ENCODE measurements around the gene TMPRSS3.
"Not testable (repeated sequence)": the region's sequence is repeated elsewhere in the genome, so short reads cannot be mapped to it uniquely, and the experiment has no call there.

Gene TMPRSS3

DNA sequence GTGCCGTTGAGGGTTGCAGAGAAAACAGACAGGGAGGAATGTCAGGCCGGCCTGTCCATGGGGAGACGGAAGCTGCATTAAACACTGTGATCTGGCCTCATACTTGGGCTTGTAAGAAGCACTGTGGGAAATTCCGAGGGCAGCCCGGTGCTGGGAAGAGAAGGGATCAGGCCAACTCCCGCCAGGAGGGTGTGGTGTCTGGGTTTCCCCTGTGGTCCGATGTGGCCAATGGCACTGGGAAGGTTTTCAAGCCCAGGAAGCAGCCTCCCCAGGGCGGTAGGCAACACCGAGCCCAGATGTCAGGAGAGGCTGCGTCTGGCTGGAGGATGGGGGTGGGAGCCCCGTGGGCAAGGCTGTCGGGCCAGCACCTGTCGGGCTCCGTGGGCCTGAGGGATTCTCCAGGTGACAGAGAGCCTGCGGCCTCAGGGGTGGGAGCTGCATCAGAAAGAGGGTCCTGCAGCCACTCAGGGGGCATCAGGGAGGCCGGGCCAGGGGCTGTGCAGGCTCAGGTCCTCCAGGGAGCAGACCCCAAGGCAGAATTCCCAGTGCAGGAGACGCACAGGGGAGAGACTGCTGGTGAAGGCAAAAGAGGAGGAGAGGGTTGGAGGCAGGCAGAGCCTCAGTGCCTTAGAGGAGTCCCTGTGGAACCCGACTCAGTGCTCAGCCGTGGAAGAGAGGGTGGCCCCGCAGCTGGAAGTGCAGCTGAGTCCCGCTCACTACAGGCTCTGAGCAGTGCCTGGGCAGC lies 16.2 kb upstream of the TMPRSS3 start:
- H3K27me3 ChIP-seq (ENCODE audit: control insufficient read depth in 5 of 5, insufficient read depth in 4 of 5, low read length in 5 of 5): peaks cover 10 to 43% (median 33%) of the 10 kb centered on the region in 5 donors
- peaks cover 0 to 10% (median 3%) of the 10 kb centered on the region in 5 donors for H3K4me1 ChIP-seq (ENCODE audit: control insufficient read depth in 5 of 5, insufficient read depth in 5 of 5, low read length in 5 of 5)
- H3K27ac ChIP-seq (ENCODE audit: low read depth, low read length): no peak overlapping the region
- H3K9me3 ChIP-seq (ENCODE audit: control insufficient read depth in 5 of 5, low read length in 5 of 5): no peaks in the 10 kb centered on the region
- no peaks in the 10 kb centered on the region for H3K36me3 ChIP-seq (ENCODE audit: control insufficient read depth in 5 of 5, insufficient read depth in 5 of 5, low read length in 5 of 5)
- H3K4me3 ChIP-seq (ENCODE audit: low read depth in 1 of 5, low read length in 5 of 5): no peak overlapping the region
- no peak overlapping the region for H3K9ac ChIP-seq (ENCODE audit: low read length in 5 of 5)

- no peak overlapping the region for H3K4me3 ChIP-seq (ENCODE audit: low read depth in 1 of 5, low read length in 5 of 5)
- H3K4me1 ChIP-seq (ENCODE audit: control insufficient read depth in 5 of 5, insufficient read depth in 5 of 5, low read length in 5 of 5): peaks cover 0 to 10% (median 3%) of the 10 kb centered on the region in 5 donors
- no peaks in the 10 kb centered on the region for H3K9me3 ChIP-seq (ENCODE audit: control insufficient read depth in 5 of 5, low read length in 5 of 5)
- no peak overlapping the region for H3K27ac ChIP-seq (ENCODE audit: low read depth, low read length)
- H3K9ac ChIP-seq (ENCODE audit: low read length in 5 of 5): no peak overlapping the region
- H3K27me3 ChIP-seq (ENCODE audit: control insufficient read depth in 5 of 5, insufficient read depth in 4 of 5, low read length in 5 of 5): peaks cover 10 to 48% (median 33%) of the 10 kb centered on the region in 5 donors
- H3K36me3 ChIP-seq (ENCODE audit: control insufficient read depth in 5 of 5, insufficient read depth in 5 of 5, low read length in 5 of 5): no peaks in the 10 kb centered on the region
These were observed 15.5 kb upstream of the TMPRSS3 start for GRCh38 chr21:42411197-42411869.

- Histone ChIP-seq H3K36me3 (ENCODE audit: control insufficient read depth in 5 of 5, insufficient read depth in 5 of 5, low read length in 5 of 5) (no peaks in the 10 kb centered on the region), H3K9ac (ENCODE audit: low read length in 5 of 5) (no peak overlapping the region), H3K4me1 (ENCODE audit: control insufficient read depth in 5 of 5, insufficient read depth in 5 of 5, low read length in 5 of 5) (peaks cover 0 to 3% (median 0%) of the 10 kb centered on the region in 5 donors), H3K27ac (ENCODE audit: low read depth, low read length) (no peak overlapping the region), H3K9me3 (ENCODE audit: control insufficient read depth in 5 of 5, low read length in 5 of 5) (no peaks in the 10 kb centered on the region), H3K27me3 (ENCODE audit: control insufficient read depth in 5 of 5, insufficient read depth in 4 of 5, low read length in 5 of 5) (peaks cover 10 to 40% (median 27%) of the 10 kb centered on the region in 5 donors), H3K4me3 (ENCODE audit: low read depth in 1 of 5, low read length in 5 of 5) (no peak overlapping the region)
These were observed 13.5 kb upstream of the TMPRSS3 start for GRCh38 chr21:42409366-42409765.

DNA sequence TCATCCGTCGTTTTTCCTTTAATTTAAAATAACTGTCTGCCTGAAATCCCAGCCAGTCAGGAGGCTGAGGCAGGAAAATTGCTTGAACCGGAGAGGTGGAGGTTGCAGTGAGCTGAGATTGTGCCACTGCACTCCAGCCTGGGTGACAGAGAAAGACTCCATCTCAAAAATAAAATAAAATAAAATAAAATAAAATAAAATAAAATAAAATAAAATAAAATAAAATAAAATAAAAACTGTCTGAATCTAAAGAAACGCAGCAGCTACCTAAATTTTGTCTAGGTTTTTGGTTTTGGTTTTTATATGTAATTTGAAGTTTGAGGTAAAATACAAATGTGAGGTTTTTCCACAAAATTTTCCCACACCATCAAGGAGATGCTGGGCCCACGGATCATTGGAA lies 12.9 kb upstream of the TMPRSS3 start:
- H3K27ac ChIP-seq (ENCODE audit: low read depth, low read length); H3K4me3 ChIP-seq (ENCODE audit: low read depth in 1 of 5, low read length in 5 of 5): not testable (repeated sequence)
- peaks cover 10 to 36% (median 27%) of the 10 kb centered on the region in 5 donors for H3K27me3 ChIP-seq (ENCODE audit: control insufficient read depth in 5 of 5, insufficient read depth in 4 of 5, low read length in 5 of 5)

GRCh38 chr21:42407476-42407875 lies 11.6 kb upstream of the TMPRSS3 start:
- peaks cover 10 to 29% (median 23%) of the 10 kb centered on the region in 5 donors for H3K27me3 ChIP-seq (ENCODE audit: control insufficient read depth in 5 of 5, insufficient read depth in 4 of 5, low read length in 5 of 5)
- H3K9ac ChIP-seq (ENCODE audit: low read length in 5 of 5): no peak overlapping the region
- no peak overlapping the region for H3K27ac ChIP-seq (ENCODE audit: low read depth, low read length)
- H3K4me3 ChIP-seq (ENCODE audit: low read depth in 1 of 5, low read length in 5 of 5): no peak overlapping the region
- H3K4me1 ChIP-seq (ENCODE audit: control insufficient read depth in 5 of 5, insufficient read depth in 5 of 5, low read length in 5 of 5): peaks cover 0 to 9% (median 4%) of the 10 kb centered on the region in 5 donors
- no peaks in the 10 kb centered on the region for H3K9me3 ChIP-seq (ENCODE audit: control insufficient read depth in 5 of 5, low read length in 5 of 5)
- no peaks in the 10 kb centered on the region for H3K36me3 ChIP-seq (ENCODE audit: control insufficient read depth in 5 of 5, insufficient read depth in 5 of 5, low read length in 5 of 5)

More for the DNA sequence above, 12.9 kb upstream of the TMPRSS3 start:
- H3K9ac ChIP-seq (ENCODE audit: low read length in 5 of 5); H3K9me3 ChIP-seq (ENCODE audit: control insufficient read depth in 5 of 5, low read length in 5 of 5); H3K36me3 ChIP-seq (ENCODE audit: control insufficient read depth in 5 of 5, insufficient read depth in 5 of 5, low read length in 5 of 5); H3K4me1 ChIP-seq (ENCODE audit: control insufficient read depth in 5 of 5, insufficient read depth in 5 of 5, low read length in 5 of 5): not testable (repeated sequence)

DNA sequence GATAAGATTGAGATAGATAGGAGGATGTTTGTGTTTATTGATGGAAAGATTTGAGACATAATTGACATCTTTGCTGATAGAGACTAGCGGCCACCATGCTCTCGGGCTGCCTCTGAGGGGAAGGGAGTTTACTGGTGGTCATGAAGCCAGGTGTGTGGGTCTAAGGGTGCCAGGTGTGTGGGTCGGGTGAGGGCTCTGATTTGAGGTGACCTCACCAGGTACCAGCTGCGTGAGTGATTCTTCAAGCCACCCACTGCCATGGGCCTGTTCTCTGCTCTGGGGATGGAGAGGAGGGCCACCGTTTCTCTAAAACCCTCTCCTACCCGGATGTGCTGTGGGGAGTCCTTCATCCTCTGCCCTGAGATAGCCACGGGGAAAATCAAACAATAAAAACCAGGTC lies 11.0 kb upstream of the TMPRSS3 start:
- H3K27me3 ChIP-seq (ENCODE audit: control insufficient read depth in 5 of 5, insufficient read depth in 4 of 5, low read length in 5 of 5): peaks cover 5 to 23% (median 17%) of the 10 kb centered on the region in 5 donors
- no peak overlapping the region for H3K4me3 ChIP-seq (ENCODE audit: low read depth in 1 of 5, low read length in 5 of 5)
- H3K9me3 ChIP-seq (ENCODE audit: control insufficient read depth in 5 of 5, low read length in 5 of 5): peaks cover 0 to 4% (median 2%) of the 10 kb centered on the region in 5 donors
- H3K27ac ChIP-seq (ENCODE audit: low read depth, low read length): no peak overlapping the region
- peaks cover 0 to 8% (median 4%) of the 10 kb centered on the region in 5 donors for H3K4me1 ChIP-seq (ENCODE audit: control insufficient read depth in 5 of 5, insufficient read depth in 5 of 5, low read length in 5 of 5)
- no peaks in the 10 kb centered on the region for H3K36me3 ChIP-seq (ENCODE audit: control insufficient read depth in 5 of 5, insufficient read depth in 5 of 5, low read length in 5 of 5)
- no peak overlapping the region for H3K9ac ChIP-seq (ENCODE audit: low read length in 5 of 5)

DNA sequence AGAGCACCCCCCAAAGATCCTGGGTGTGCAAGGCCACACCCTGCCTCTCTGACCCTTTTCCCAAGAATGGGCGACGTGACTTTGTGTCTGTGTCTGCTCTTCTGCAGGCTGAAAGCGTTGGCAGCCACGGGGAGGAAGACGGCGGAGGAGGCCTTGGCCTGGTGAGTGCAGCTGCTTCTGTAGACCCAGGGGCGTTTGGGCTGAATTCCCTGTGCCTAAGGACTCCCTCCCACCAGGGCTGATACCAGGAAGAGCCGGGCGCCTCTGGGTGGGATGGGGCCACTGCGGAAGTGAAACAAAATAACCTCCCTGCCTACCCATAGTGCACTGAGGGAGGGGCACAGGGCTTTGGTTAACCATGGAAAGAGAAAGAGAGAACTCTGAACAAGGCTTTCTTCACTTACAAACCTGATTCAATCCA lies 10.4 kb upstream of the TMPRSS3 start:
- Histone ChIP-seq H3K27me3 (ENCODE audit: control insufficient read depth in 5 of 5, insufficient read depth in 4 of 5, low read length in 5 of 5) (peaks cover 4 to 19% (median 10%) of the 10 kb centered on the region in 5 donors), H3K36me3 (ENCODE audit: control insufficient read depth in 5 of 5, insufficient read depth in 5 of 5, low read length in 5 of 5) (no peaks in the 10 kb centered on the region), H3K9me3 (ENCODE audit: control insufficient read depth in 5 of 5, low read length in 5 of 5) (peaks cover 0 to 9% (median 7%) of the 10 kb centered on the region in 5 donors), H3K4me1 (ENCODE audit: control insufficient read depth in 5 of 5, insufficient read depth in 5 of 5, low read length in 5 of 5) (peaks cover 0 to 6% (median 4%) of the 10 kb centered on the region in 5 donors), H3K9ac (ENCODE audit: low read length in 5 of 5) (no peak overlapping the region), H3K27ac (ENCODE audit: low read depth, low read length) (no peak overlapping the region), H3K4me3 (ENCODE audit: low read depth in 1 of 5, low read length in 5 of 5) (no peak overlapping the region)

- no peak overlapping the region for H3K27ac ChIP-seq (ENCODE audit: low read depth, low read length)
- H3K9ac ChIP-seq (ENCODE audit: low read length in 5 of 5): no peak overlapping the region
- H3K36me3 ChIP-seq (ENCODE audit: control insufficient read depth in 5 of 5, insufficient read depth in 5 of 5, low read length in 5 of 5): no peaks in the 10 kb centered on the region
- H3K4me1 ChIP-seq (ENCODE audit: control insufficient read depth in 5 of 5, insufficient read depth in 5 of 5, low read length in 5 of 5): peaks cover 0 to 13% (median 4%) of the 10 kb centered on the region in 5 donors
- H3K9me3 ChIP-seq (ENCODE audit: control insufficient read depth in 5 of 5, low read length in 5 of 5): peaks cover 0 to 9% (median 7%) of the 10 kb centered on the region in 5 donors
- no peak overlapping the region for H3K4me3 ChIP-seq (ENCODE audit: low read depth in 1 of 5, low read length in 5 of 5)
- H3K27me3 ChIP-seq (ENCODE audit: control insufficient read depth in 5 of 5, insufficient read depth in 4 of 5, low read length in 5 of 5): peaks cover 0 to 19% (median 6%) of the 10 kb centered on the region in 5 donors
These were observed 9.5 kb upstream of the TMPRSS3 start for GRCh38 chr21:42405064-42406013.

GRCh38 chr21:42404539-42404938 lies 8.7 kb upstream of the TMPRSS3 start:
- no peaks in the 10 kb centered on the region for H3K36me3 ChIP-seq (ENCODE audit: control insufficient read depth in 5 of 5, insufficient read depth in 5 of 5, low read length in 5 of 5)
- H3K9ac ChIP-seq (ENCODE audit: low read length in 5 of 5): no peak overlapping the region
- peaks cover 0 to 15% (median 4%) of the 10 kb centered on the region in 5 donors for H3K4me1 ChIP-seq (ENCODE audit: control insufficient read depth in 5 of 5, insufficient read depth in 5 of 5, low read length in 5 of 5)
- peaks cover 0 to 13% (median 5%) of the 10 kb centered on the region in 5 donors for H3K27me3 ChIP-seq (ENCODE audit: control insufficient read depth in 5 of 5, insufficient read depth in 4 of 5, low read length in 5 of 5)
- H3K4me3 ChIP-seq (ENCODE audit: low read depth in 1 of 5, low read length in 5 of 5): no peak overlapping the region
- peaks cover 0 to 9% (median 7%) of the 10 kb centered on the region in 5 donors for H3K9me3 ChIP-seq (ENCODE audit: control insufficient read depth in 5 of 5, low read length in 5 of 5)
- no peak overlapping the region for H3K27ac ChIP-seq (ENCODE audit: low read depth, low read length)

Data from subcutaneous abdominal adipose tissue (tissue), 5 donors.